ENCODE measurements around the gene FAM25G.
"Not testable (repeated sequence)": the region's sequence is repeated elsewhere in the genome, so short reads cannot be mapped to it uniquely, and the experiment has no call there.

Gene FAM25G

GRCh38 chr10:47462577-47463358, 28.7 kb downstream of the FAM25G start:
- DNase-seq: not testable (repeated sequence)

- DNase-seq: peak; percentile 5
These were observed 30.2 kb downstream of the FAM25G start for GRCh38 chr10:47461261-47461687.

GRCh38 chr10:47458466-47459154, 32.9 kb downstream of the FAM25G start:
- DNase-seq: no peak

GRCh38 chr10:47457826-47458225, 33.7 kb downstream of the FAM25G start:
- DNase-seq: no peak

- DNase-seq: no peak
These were observed 34.0 kb downstream of the FAM25G start for GRCh38 chr10:47457528-47457820.

- no peak for DNase-seq
These were observed 34.5 kb downstream of the FAM25G start for GRCh38 chr10:47456794-47457527.

- no peak for DNase-seq
These were observed 35.3 kb downstream of the FAM25G start for GRCh38 chr10:47456079-47456785.

GRCh38 chr10:47455350-47456078, 36.0 kb downstream of the FAM25G start:
- not testable (repeated sequence) for DNase-seq

GRCh38 chr10:47454780-47455058, 36.8 kb downstream of the FAM25G start:
- DNase-seq: no peak

- DNase-seq: no peak
These were observed 37.3 kb downstream of the FAM25G start for GRCh38 chr10:47454008-47454779.

- no peak for DNase-seq
These were observed 38.1 kb downstream of the FAM25G start for GRCh38 chr10:47453141-47454007.

GRCh38 chr10:47452495-47453140, 38.9 kb downstream of the FAM25G start:
- DNase-seq: peak; percentile 47

GRCh38 chr10:47451998-47452494, 39.5 kb downstream of the FAM25G start:
- DNase-seq: no peak

GRCh38 chr10:47451273-47451997, 40.1 kb downstream of the FAM25G start:
- DNase-seq: no peak

GRCh38 chr10:47450442-47450841, 41.1 kb downstream of the FAM25G start:
- no peak for DNase-seq

- no peak for DNase-seq
These were observed 41.5 kb downstream of the FAM25G start for GRCh38 chr10:47449979-47450378.

GRCh38 chr10:47449102-47449978, 42.2 kb downstream of the FAM25G start:
- no peak for DNase-seq

- no peak for DNase-seq
These were observed 43.8 kb downstream of the FAM25G start for GRCh38 chr10:47447705-47448104.
